PC-9 (cell line): ENCODE results near the gene USF2.

Experiments used
- CTCF ChIP-seq: fragments of 200-600 bp; sonication (generic); conservative IDR thresholded peaks from 2 replicates; pipeline ENCODE4 v1.6.1; 2017; ENCODE audit warnings: mixed run types, antibody characterized with exemption, mild to moderate bottlenecking, moderate library complexity
- EZH2 ChIP-seq: fragments of 200-600 bp; sonication (generic); IDR thresholded peaks from 2 replicates; pipeline ENCODE4 v1.8.0; 2017; ENCODE audit warnings: antibody characterized with exemption, low read depth

DNA sequence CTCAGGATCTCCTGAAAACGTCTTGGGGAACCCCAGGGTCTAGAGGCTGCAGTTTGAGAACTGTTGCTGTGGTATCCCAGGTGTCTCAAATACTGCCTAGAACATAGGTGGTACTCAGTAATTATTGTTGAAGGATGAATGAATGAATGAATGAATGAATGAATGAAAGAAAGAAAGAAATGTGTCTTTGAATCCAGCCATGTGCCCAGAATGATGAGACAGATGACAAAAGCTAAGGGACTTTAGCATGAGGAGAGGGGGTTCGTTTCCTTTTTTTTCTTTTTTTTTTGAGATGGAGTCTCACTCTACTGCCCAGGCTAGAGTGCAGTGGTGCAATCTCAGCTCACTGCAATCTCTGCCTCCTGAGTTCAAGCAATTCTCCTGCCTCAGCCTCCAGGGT lies 12.2 kb upstream of the USF2 start:
- TF ChIP-seq EZH2 (no peak), CTCF (no peak)
